CD8-positive, alpha-beta memory T cell (primary cell): ENCODE results near the gene INO80C. TPM values are rescaled to one million over a fixed set of nuclear protein-coding genes. Genes with fewer than 3 reads are reported as not detected.

Experiments used
- CTCF ChIA-PET: fragments of 350-600 bp; sonication (Branson Sonifier 250); formaldehyde crosslinking; loops from one replicate; lab custom pipeline; 2021; ENCODE audit warnings: antibody characterized with exemption; lab: Charles Lee
- POLR2A ChIA-PET: fragments of 350-600 bp; sonication (Branson Sonifier 250); formaldehyde crosslinking; loops from one replicate; lab custom pipeline; 2021; ENCODE audit warnings: antibody characterized with exemption; lab: Charles Lee
- DNase-seq, 5 donors: peaks; one replicate each; pipeline versions ENCODE4 v3.0.0 to v3.0.0-alpha.2; 2020 to 2022; ENCODE audit warnings: mixed read lengths in 1 of 5
- H3K27ac ChIP-seq: one replicate; pipeline ENCODE4 v1.7.0; 2013; ENCODE audit warnings: low read depth, mild to moderate bottlenecking, low read length, moderate library complexity
- H3K27me3 ChIP-seq: 2 replicates; pipeline ENCODE4 v1.7.0; 2013; ENCODE audit warnings: low read length, mild to moderate bottlenecking; ENCODE audit not compliant: insufficient read depth, poor library complexity, severe bottlenecking
- H3K36me3 ChIP-seq: 2 replicates; pipeline ENCODE4 v1.7.0; 2013; ENCODE audit warnings: mild to moderate bottlenecking, low read length, moderate library complexity; ENCODE audit not compliant: insufficient read depth
- H3K4me1 ChIP-seq: 2 replicates; pipeline ENCODE4 v1.7.0; 2013; ENCODE audit warnings: mild to moderate bottlenecking, low read length, moderate library complexity; ENCODE audit not compliant: insufficient read depth
- H3K4me3 ChIP-seq: 2 replicates; pipeline ENCODE4 v1.7.0; 2013; ENCODE audit warnings: mild to moderate bottlenecking, low read length
- H3K9me3 ChIP-seq: 2 replicates; pipeline ENCODE4 v1.7.0; 2013; ENCODE audit warnings: mild to moderate bottlenecking, low read length
- H3K27ac Mint-ChIP-seq, 8 donors: one replicate each; pipeline ENCODE4 v1.8.0; 2020 to 2021; ENCODE audit warnings: mixed read lengths in 8 of 8, mild to moderate bottlenecking in 6 of 8, inconsistent platforms in 3 of 8, moderate library complexity in 3 of 8
- H3K27me3 Mint-ChIP-seq, 2 donors: one replicate each; pipeline ENCODE4 v1.8.0; 2020 to 2021; ENCODE audit warnings: mixed read lengths in 2 of 2, mild to moderate bottlenecking in 1 of 2, moderate library complexity in 1 of 2
- H3K36me3 Mint-ChIP-seq, 3 donors: one replicate each; pipeline ENCODE4 v1.8.0; 2020 to 2021; ENCODE audit warnings: mixed read lengths in 3 of 3, inconsistent platforms in 1 of 3, mild to moderate bottlenecking in 1 of 3
- H3K4me1 Mint-ChIP-seq, 3 donors: one replicate each; pipeline ENCODE4 v1.8.0; 2020 to 2021; ENCODE audit warnings: mixed read lengths in 3 of 3, inconsistent platforms in 1 of 3, mild to moderate bottlenecking in 1 of 3
- H3K4me3 Mint-ChIP-seq, 7 donors: one replicate each; pipeline ENCODE4 v1.8.0; 2020 to 2021; ENCODE audit warnings: mixed read lengths in 7 of 7, mild to moderate bottlenecking in 6 of 7, moderate library complexity in 4 of 7, inconsistent platforms in 2 of 7
- H3K9me3 Mint-ChIP-seq, 5 donors: one replicate each; pipeline ENCODE4 v1.8.0; 2020 to 2022; ENCODE audit warnings: mixed read lengths in 5 of 5, mild to moderate bottlenecking in 3 of 5, moderate library complexity in 2 of 5, inconsistent platforms in 1 of 5
- polyA plus RNA-seq: library from polyadenylated mRNA; unstranded; fragments of 300-500 nt; fragmentation: Illumina TruSeq; gene quantifications from one replicate; pipeline ENCODE4 v1.2.3, GENCODE V29; 2021
- total RNA-seq, 2 experiments: library from RNA; stranded (reverse); gene quantifications; one replicate each; pipeline ENCODE4 v1.2.3, GENCODE V29; 2021

Gene INO80C
- total and polyA plus RNA-seq, 3 experiments from 2014 or later, result 16.6 to 28.5 (median 27.0) TPM

GRCh38 chr18:35478520-35479435 is 19.0 kb downstream of the INO80C start:
- H3K4me1 ChIP-seq, result no peaks in the 10 kb centered on the region
- ChIA-PET CTCF (no interaction called here), POLR2A (no interaction called here)
- H3K27me3 ChIP-seq, result no peaks in the 10 kb centered on the region
- no peak for DNase-seq
- Mint-ChIP-seq H3K4me1 (peaks cover 10 to 16% (median 13%) of the 10 kb centered on the region in 3 donors), H3K27ac (peak overlapping the region in 2 of 8 donors; percentile 24 to 77), H3K4me3 (no peak overlapping the region), H3K36me3 (peaks cover 9 to 30% (median 15%) of the 10 kb centered on the region in 3 donors), H3K9me3 (no peaks in the 10 kb centered on the region), H3K27me3 (no peaks in the 10 kb centered on the region)
- H3K4me3 ChIP-seq, result no peak overlapping the region
- no peaks in the 10 kb centered on the region for H3K9me3 ChIP-seq
- H3K36me3 ChIP-seq, result no peaks in the 10 kb centered on the region
- no peak overlapping the region for H3K27ac ChIP-seq

DNA sequence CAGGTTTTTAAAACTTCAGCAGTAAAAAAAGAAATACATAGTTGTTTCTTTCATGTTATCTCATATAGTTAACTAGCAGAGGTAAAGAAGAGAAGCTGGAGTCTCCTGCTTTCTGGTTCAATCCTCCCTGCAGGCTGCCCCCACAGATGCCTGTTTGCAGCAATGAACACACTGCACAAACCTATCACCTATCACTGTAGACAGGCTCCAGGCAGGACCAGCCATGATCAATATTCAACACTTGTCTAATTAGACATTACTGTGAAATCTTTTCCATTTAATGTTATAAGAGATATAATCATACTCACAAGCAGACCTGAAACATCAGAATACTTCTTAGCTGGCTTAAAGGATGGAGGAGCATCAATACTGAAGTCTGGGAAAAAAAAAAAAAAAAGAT is 19.8 kb downstream of the INO80C start:
- no peaks in the 10 kb centered on the region for H3K9me3 ChIP-seq
- H3K27ac ChIP-seq, result no peak overlapping the region
- ChIA-PET POLR2A (no interaction called here), CTCF (no interaction called here)
- peak overlapping the region in 1 of 8 donors; percentile 36 for H3K27ac Mint-ChIP-seq
- H3K4me3 ChIP-seq, result no peak overlapping the region
- no peak overlapping the region for H3K4me3 Mint-ChIP-seq
- no peaks in the 10 kb centered on the region for H3K36me3 ChIP-seq
- H3K27me3 Mint-ChIP-seq, result no peaks in the 10 kb centered on the region
- H3K4me1 Mint-ChIP-seq, result peaks cover 10 to 13% (median 13%) of the 10 kb centered on the region in 3 donors
- H3K4me1 ChIP-seq, result no peaks in the 10 kb centered on the region
- no peaks in the 10 kb centered on the region for H3K9me3 Mint-ChIP-seq
- DNase-seq, result no peak
- H3K27me3 ChIP-seq, result no peaks in the 10 kb centered on the region
- H3K36me3 Mint-ChIP-seq, result peaks cover 17 to 38% (median 22%) of the 10 kb centered on the region in 3 donors

DNA sequence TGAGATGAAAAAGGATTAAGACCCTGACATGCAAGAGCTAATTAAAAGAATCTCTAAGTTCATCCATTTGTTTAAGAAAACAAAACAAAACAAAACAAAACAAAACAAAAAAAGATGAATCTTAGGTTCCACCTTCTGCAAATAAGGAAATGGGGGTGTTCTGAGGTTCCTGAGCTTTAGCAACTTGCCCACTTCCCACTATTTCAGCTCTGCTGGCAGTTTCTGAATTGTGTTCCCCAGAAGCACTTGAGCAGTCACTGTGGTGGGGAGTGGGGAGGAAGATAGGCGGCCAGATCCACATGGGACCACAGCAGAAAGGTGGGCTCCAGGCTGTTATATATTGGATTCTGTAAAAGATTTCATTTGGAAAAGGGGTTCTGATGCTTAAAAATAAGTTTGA is 20.3 kb downstream of the INO80C start:
- Mint-ChIP-seq H3K36me3 (peaks cover 22 to 42% (median 22%) of the 10 kb centered on the region in 3 donors), H3K27me3 (no peaks in the 10 kb centered on the region), H3K27ac (no peak overlapping the region), H3K9me3 (peaks cover 0 to 3% (median 0%) of the 10 kb centered on the region in 5 donors), H3K4me3 (no peak overlapping the region), H3K4me1 (peaks cover 10 to 13% (median 10%) of the 10 kb centered on the region in 3 donors)
- Histone ChIP-seq H3K4me3 (no peak overlapping the region), H3K27ac (no peak overlapping the region), H3K27me3 (no peaks in the 10 kb centered on the region), H3K4me1 (no peaks in the 10 kb centered on the region), H3K9me3 (no peaks in the 10 kb centered on the region), H3K36me3 (no peaks in the 10 kb centered on the region)
- DNase-seq, result no peak
- POLR2A ChIA-PET, result no interaction called here
- CTCF ChIA-PET, result no interaction called here

- peaks cover 6 to 10% (median 10%) of the 10 kb centered on the region in 3 donors for H3K4me1 Mint-ChIP-seq
- Histone ChIP-seq H3K9me3 (no peaks in the 10 kb centered on the region), H3K4me3 (no peak overlapping the region), H3K36me3 (no peaks in the 10 kb centered on the region), H3K4me1 (no peaks in the 10 kb centered on the region), H3K27ac (no peak overlapping the region), H3K27me3 (no peaks in the 10 kb centered on the region)
- H3K9me3 Mint-ChIP-seq, result peaks cover 0 to 5% (median 0%) of the 10 kb centered on the region in 5 donors
- no peak overlapping the region for H3K27ac Mint-ChIP-seq
- ChIA-PET CTCF (no interaction called here), POLR2A (no interaction called here)
- no peaks in the 10 kb centered on the region for H3K27me3 Mint-ChIP-seq
- peaks cover 28 to 53% (median 29%) of the 10 kb centered on the region in 3 donors for H3K36me3 Mint-ChIP-seq
- no peak for DNase-seq
- no peak overlapping the region for H3K4me3 Mint-ChIP-seq
Observed at GRCh38 chr18:35474884-35475283, 22.9 kb downstream of the INO80C start.

- Mint-ChIP-seq H3K36me3 (peaks cover 36 to 62% (median 38%) of the 10 kb centered on the region in 3 donors), H3K9me3 (peaks cover 0 to 5% (median 0%) of the 10 kb centered on the region in 5 donors), H3K4me3 (no peak overlapping the region), H3K4me1 (peaks cover 2 to 8% (median 2%) of the 10 kb centered on the region in 3 donors), H3K27ac (no peak overlapping the region), H3K27me3 (no peaks in the 10 kb centered on the region)
- Histone ChIP-seq H3K4me1 (no peaks in the 10 kb centered on the region), H3K27me3 (no peaks in the 10 kb centered on the region), H3K27ac (no peak overlapping the region), H3K4me3 (no peak overlapping the region), H3K9me3 (no peaks in the 10 kb centered on the region), H3K36me3 (no peaks in the 10 kb centered on the region)
- ChIA-PET CTCF (no interaction called here), POLR2A (no interaction called here)
- no peak for DNase-seq
Observed at GRCh38 chr18:35473562-35473961, 24.2 kb downstream of the INO80C start.

- Histone ChIP-seq H3K4me3 (no peak overlapping the region), H3K27ac (no peak overlapping the region), H3K27me3 (no peaks in the 10 kb centered on the region), H3K36me3 (no peaks in the 10 kb centered on the region), H3K4me1 (no peaks in the 10 kb centered on the region), H3K9me3 (no peaks in the 10 kb centered on the region)
- ChIA-PET CTCF (no interaction called here), POLR2A (no interaction called here)
- DNase-seq, result no peak
- Mint-ChIP-seq H3K9me3 (peaks cover 0 to 5% (median 0%) of the 10 kb centered on the region in 5 donors), H3K27ac (no peak overlapping the region), H3K27me3 (no peaks in the 10 kb centered on the region), H3K4me3 (peak overlapping the region in 1 of 7 donors; percentile 19), H3K4me1 (peaks cover 0 to 5% (median 0%) of the 10 kb centered on the region in 3 donors), H3K36me3 (peaks cover 33 to 61% (median 36%) of the 10 kb centered on the region in 3 donors)
Observed at GRCh38 chr18:35470435-35470834, 27.3 kb downstream of the INO80C start.

DNA sequence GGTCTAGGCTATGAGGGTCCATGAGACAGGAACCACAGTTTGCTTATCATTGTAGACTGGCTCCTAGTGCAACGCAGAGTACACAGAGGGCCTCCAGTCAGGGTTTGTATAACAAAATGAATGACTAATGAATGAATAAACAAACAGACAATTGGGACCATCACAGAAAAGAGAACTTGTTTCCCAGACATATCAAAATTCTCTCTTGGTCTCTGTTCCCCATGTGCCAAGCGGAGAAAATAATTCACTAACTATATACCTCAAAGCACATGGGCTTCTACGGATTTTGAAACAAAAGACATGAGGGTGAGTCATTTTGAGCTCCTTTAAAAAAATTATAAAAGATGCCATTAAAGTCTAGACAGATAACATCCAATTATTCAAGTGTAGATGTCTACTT is 28.0 kb downstream of the INO80C start:
- Mint-ChIP-seq H3K4me3 (no peak overlapping the region), H3K27ac (no peak overlapping the region), H3K4me1 (peaks cover 0 to under 1% (median 0%) of the 10 kb centered on the region in 3 donors), H3K27me3 (no peaks in the 10 kb centered on the region), H3K9me3 (peaks cover 0 to 5% (median 0%) of the 10 kb centered on the region in 5 donors), H3K36me3 (peaks cover 30 to 56% (median 31%) of the 10 kb centered on the region in 3 donors)
- H3K9me3 ChIP-seq, result no peaks in the 10 kb centered on the region
- ChIA-PET POLR2A (no interaction called here), CTCF (no interaction called here)
- H3K4me3 ChIP-seq, result no peak overlapping the region
- no peaks in the 10 kb centered on the region for H3K36me3 ChIP-seq
- no peak for DNase-seq
- no peaks in the 10 kb centered on the region for H3K27me3 ChIP-seq
- H3K27ac ChIP-seq, result no peak overlapping the region
- no peaks in the 10 kb centered on the region for H3K4me1 ChIP-seq

GRCh38 chr18:35468711-35469110 is 29.0 kb downstream of the INO80C start:
- no peaks in the 10 kb centered on the region for H3K4me1 Mint-ChIP-seq

More at GRCh38 chr18:35468711-35469110, 29.0 kb downstream of the INO80C start:
- H3K4me3 ChIP-seq, result no peak overlapping the region
- no peak overlapping the region for H3K27ac Mint-ChIP-seq
- DNase-seq, result no peak
- H3K9me3 ChIP-seq, result no peaks in the 10 kb centered on the region
- H3K4me1 ChIP-seq, result no peaks in the 10 kb centered on the region
- H3K27me3 Mint-ChIP-seq, result no peaks in the 10 kb centered on the region
- ChIA-PET CTCF (no interaction called here), POLR2A (no interaction called here)
- peaks cover 26 to 51% (median 30%) of the 10 kb centered on the region in 3 donors for H3K36me3 Mint-ChIP-seq
- no peak overlapping the region for H3K4me3 Mint-ChIP-seq
- H3K36me3 ChIP-seq, result no peaks in the 10 kb centered on the region
- peaks cover 0 to 5% (median 0%) of the 10 kb centered on the region in 5 donors for H3K9me3 Mint-ChIP-seq
- H3K27me3 ChIP-seq, result no peaks in the 10 kb centered on the region
- no peak overlapping the region for H3K27ac ChIP-seq
